ENCODE data around the gene ABHD10.

DNA sequence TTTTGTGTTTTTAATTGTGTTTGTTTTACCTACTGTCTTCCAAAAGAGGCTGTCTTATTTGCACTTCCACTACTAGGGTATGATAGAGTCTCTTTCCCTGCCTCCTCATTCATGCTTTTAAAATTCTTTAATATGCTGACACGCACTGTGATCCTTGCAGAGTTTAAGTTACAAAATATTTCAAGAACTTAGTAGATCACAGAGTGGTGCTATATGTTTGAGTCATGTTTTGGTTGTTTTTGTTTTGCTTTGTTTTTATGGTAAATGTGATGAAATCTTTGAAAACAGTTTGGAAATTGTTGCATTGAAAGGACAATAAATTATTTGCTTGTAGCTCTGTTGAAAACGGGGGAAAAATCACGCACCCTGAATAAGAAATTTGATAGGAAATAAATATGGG is 5.9 kb upstream of the ABHD10 start:
- TF ChIP-seq POLR2A (IDR thresholded peaks at IDR 0.05; ENCODE audit: low read length): no peak
- no peak for TF ChIP-seq GATA1 (IDR thresholded peaks at IDR 0.05; ENCODE audit: low read depth, low read length)

All from erythroblast (primary cell).